GM21529 (cell line): ENCODE results near the gene UBE2V1.
"Not testable (repeated sequence)": the region's sequence is repeated elsewhere in the genome, so short reads cannot be mapped to it uniquely, and the experiment has no call there.

Experiments
- ATAC-seq: cut with Tn5 transposase; IDR thresholded peaks from one replicate; pipeline ENCODE4 v1.9.1; 2021; ENCODE audit not compliant: unreplicated experiment

The UBE2V1 gene

DNA sequence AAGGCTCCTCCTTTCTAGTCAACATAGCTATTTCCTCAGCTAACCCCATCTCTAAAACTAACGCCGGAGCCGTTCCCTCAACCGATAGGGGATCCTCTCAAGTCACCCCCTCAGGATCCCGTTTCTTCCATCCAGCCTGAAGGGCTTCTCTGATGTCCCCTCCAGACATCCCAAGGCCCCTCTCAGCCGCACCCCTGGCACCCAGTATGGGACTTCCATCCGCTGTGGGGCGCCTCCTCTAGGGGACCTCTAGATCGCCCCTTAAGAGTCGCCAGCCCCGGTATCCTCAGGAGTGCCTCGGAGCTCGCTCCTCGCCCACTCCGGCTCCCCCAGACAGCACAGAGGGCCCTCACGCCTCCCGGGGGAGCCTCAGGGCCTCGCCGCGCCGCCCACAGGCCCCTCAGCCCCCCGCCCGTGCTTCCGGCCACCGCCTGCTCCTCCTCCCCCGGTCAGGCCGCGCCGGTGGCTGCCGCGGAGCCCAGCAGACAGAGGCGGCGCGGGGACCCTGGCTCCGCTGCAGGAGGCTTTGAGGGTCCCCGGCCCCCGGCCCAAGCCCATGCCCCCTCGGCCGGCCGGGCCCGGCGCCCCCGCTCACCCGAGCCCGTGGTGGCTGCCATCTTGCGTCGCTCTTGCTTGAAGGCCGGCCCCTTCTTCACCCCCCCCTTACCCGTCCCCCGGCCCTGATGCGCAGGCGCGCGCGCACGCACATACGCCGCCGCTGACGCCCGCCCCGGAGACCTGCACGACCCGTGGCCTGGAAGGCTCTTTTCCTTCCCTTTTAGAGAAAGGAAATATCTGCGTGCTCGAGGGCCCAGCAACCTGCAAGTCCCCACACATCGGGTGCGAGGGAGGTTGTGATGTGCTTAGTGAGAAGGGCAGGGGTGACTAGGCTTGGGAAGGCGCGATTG lies at the start of gene UBE2V1:
UBE2V1 (minus strand) TSS at position 639 of the 908 bp plus-strand sequence; CDS start at position 617, 22 bp downstream.
- ATAC-seq = peak; percentile 35

DNA sequence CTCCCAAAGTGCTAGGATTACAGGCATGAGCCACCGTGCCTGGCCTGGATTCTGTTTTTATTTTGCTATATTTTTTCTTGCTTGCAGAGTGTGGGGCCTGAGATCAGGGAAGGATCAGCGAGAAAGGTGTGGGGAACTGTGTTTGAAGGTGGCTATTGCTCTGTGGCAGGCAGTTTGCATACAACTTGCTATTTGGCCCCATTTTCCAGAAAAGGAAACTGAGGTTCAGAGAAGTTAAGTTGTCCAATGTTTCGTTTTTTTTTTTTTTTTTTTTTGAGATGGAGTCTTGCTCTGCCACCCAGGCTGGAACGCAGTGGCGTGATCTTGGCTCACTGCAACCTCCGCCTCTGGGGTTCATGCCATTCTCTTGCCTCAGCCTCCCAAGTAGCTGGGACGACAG lies 48.5 kb upstream of the UBE2V1 start:
- ATAC-seq = not testable (repeated sequence)

- peak; percentile 88 for ATAC-seq
Measured at GRCh38 chr20:50153500-50154377, 40.8 kb upstream of the UBE2V1 start, which contains the start of gene PEDS1. Gene PEDS1 (minus strand): TSS chr20:50153723. CDS start chr20:50153637, 86 bp downstream.

DNA sequence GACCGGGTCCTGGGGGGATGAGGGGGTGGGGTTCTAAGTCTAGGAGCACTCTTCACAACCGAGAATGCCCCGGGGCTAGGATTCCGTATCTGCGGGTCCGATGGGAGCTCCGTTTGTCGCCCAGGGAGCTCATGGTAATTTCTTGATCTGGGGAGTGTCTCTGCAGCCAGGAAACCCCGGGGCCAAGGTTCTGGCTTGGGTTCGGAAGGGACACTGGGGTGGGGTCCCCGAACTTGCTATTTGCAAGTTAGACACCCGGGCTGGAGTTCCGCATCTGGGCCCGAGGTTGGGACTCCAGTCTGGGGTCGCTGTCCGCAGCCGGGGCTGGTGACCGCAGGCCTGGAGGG lies 40.2 kb upstream of the UBE2V1 start:
- no peak for ATAC-seq

GRCh38 chr20:50152394-50153152 lies 39.6 kb upstream of the UBE2V1 start:
- ATAC-seq = no peak

DNA sequence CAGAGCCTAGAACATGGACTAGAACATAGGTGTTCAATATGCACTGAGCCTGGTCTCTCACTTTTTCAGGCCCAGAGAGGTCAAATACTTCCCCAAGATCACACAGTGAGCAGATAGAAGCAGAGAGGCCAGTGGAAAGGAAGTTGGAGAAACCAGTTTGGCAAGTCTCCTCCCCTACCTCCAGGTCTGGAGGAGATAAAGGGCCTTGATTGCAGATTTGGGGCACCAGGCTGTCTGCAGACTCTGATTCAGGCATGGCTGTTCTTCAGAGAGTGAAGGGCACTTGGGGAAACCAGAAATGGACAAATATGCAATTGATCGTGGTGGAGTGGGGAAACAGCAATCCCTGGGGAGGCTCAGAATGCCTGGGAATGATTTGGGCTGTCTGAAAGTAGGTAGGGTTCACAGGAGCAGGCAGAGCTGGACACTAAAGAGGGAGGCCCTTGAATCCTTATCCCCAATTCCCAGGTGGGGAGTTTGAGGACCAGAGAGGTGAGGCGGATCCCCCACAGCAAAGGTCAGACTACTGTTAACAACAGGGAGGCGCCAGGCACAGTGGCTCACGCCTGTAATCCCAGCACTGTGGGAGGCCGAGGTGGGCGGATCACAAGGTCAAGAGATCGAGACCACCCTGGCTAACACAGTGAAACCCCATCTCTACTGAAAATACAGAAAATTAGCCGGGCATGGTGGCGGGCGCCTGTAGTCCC lies 38.2 kb upstream of the UBE2V1 start:
- no peak for ATAC-seq

- no peak for ATAC-seq
Measured at GRCh38 chr20:50149481-50150254, 36.7 kb upstream of the UBE2V1 start.

GRCh38 chr20:50146732-50147662 lies 34.0 kb upstream of the UBE2V1 start:
- peak; percentile 70 for ATAC-seq

DNA sequence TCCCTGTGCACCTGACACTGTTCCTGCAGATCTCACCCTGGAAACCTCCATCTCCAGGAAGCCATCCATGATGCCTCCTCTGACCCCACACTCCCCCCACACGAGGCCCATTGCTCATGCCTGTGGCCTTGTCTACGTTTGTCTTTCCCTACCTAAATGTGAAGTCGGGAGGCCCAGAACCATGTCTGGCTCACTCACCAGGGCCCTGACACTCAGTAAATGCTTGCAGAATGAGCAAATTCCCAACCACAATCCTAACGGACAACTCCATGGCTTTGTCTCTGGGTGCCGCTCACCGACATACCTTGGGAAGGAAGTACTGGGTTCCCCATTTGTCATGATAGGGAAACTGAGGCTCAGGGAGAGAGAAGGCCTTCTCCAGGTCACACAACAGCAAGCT lies 33.3 kb upstream of the UBE2V1 start:
- no peak for ATAC-seq

GRCh38 chr20:50145566-50145965 lies 32.6 kb upstream of the UBE2V1 start:
- ATAC-seq = no peak

DNA sequence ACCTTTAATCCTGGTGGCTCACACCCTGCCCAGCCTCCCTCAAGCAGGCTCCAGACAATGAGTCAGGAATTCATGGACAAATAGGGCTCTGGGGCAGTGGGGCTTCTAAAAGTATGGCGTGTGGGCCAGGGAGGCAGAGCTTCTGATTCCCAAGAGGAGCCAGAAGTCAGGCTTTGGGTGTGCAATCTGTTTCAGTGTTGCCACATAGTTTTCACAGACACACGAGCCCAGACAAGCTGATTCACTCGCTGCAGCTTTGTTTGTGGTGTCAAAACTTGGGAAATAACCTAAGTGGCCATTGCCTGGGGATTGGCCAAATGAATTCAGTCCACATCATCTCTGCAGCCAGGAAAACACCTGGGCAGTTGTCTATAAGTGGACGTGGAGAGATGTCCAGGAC lies 31.4 kb upstream of the UBE2V1 start:
- ATAC-seq = no peak

DNA sequence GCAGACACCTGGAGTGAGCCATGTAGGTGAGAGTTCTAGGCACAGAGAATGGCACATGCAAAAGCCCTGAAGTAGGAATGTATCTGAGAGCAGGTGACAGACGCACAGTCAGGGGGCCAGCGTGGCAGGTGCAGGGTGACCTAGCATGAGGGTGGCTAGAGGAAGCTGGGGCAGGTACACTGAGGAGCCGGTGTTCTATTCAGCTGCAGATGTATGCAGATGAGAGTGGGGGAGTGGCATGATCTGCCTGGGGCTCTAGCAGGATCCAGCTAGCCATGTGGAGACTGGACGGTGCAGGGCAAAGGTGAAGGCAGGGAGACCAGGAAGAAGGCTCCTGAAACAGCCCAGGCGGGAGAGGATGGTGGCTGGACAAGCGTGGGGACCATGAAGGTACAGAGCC lies 29.9 kb upstream of the UBE2V1 start:
- ATAC-seq = no peak

DNA sequence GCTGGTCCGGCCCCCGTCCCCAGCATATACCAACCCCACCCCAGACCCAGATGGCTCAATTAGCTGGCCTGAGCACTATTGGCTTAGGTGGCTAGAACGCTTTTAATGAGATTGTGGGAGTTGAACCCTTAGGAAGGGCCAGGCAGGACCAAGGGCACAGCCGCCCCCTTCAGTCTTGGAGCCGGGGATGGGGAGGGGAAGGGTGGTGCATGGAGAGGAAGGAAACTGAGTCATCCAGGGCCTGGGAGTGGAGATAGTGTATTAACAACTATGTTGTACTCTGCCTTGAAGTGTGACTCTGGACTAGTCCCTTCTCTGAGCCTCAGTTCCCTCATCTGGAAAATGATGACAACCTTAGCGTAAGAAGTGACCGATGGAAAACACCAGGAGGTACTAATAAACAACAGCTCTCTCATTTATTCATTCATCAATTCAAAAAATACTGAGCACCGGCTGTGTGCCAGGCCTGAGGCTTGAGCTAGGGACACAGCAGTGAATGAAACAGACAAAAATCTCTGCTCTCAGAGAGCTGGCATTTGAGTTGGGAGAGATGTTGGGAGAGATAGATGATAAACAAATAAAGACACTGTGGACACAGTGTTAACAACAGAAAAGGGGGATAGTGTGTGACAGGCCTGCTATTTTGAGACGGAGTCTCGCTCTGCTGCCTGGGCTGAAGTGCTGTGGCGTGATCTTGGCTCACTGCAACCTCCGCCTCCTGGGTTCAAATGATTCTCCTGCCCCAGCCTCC lies 29.0 kb upstream of the UBE2V1 start:
- no peak for ATAC-seq

DNA sequence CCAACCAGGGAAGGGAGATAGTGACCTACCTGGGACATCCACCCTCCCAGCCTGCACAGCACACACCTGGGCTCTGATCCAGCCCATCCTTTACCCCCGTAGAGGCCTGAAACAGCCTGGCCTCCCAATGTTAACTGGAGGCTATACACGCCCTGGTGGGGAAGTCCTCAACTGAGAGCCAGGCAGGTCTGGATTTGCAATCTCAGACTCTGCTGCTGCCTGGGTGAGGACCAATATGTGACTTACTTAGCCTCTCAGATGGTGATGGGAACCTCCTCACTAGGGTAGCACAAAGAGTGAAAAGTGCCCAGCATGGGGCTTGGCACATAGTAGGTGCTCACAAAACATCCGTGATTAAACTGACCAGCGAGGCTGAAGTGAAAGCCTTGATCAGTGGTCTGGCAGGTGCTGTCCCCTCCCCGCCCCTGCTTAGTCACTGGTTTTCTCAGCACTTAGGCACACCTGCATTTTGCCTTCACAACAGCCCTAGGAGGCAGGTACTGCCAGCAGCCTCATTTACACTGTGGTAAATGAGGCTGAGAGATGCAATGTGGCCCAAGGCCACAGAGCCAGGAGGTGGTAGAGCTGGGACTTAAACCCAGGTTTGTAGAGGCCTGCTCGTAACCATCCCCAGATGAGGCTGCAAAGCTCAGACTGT lies 28.2 kb upstream of the UBE2V1 start:
- ATAC-seq = no peak

DNA sequence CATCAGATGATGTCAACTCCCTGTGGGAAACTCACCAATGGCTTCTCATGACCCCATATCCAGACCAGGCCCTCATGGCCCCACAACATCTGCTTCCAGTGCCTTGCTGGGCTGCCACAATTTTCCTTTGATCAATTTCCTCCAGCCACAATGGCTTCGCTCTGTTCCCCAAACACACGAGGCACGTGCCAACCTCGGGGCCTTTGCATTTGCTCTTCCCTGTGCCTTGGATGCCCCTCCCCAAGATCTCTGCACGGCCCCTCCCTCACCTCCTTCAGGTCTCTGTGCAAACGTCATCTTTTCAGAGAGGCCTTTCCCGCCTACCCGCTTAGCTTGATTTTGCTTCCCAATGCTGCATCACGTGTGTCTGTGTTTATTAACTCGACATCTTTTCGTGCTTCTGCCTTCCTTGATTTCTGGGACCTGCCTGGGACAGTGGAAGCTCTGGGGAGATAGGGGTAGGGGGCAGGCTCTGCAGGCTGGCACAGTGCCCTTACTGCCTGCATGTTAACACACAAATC lies 27.4 kb upstream of the UBE2V1 start:
- ATAC-seq = no peak

GRCh38 chr20:50138479-50139393 lies 25.8 kb upstream of the UBE2V1 start:
- ATAC-seq = no peak
